Colonic mucosa (tissue), 4 donors: Measurements from ENCODE around the gene SMTNL2. TPM values are rescaled to one million over a fixed set of nuclear protein-coding genes. Genes with fewer than 3 reads are reported as not detected.

Source experiments
- DNase-seq: peaks from one replicate; pipeline ENCODE4 v3.0.0-alpha.2; 2020
- H3K27ac ChIP-seq: fragments of 200-600 bp; one replicate; pipeline ENCODE4 v1.8.0; 2021
- H3K27me3 ChIP-seq: fragments of 200-600 bp; one replicate; pipeline ENCODE4 v1.8.0; 2021
- H3K36me3 ChIP-seq: fragments of 200-600 bp; one replicate; pipeline ENCODE4 v1.8.0; 2021
- H3K4me1 ChIP-seq: fragments of 200-600 bp; one replicate; pipeline ENCODE4 v1.8.0; 2021; ENCODE audit warnings: mild to moderate bottlenecking
- H3K4me3 ChIP-seq: fragments of 200-600 bp; one replicate; pipeline ENCODE4 v1.8.0; 2021
- H3K9ac ChIP-seq, 2 donors: one replicate each; pipeline ENCODE4 v1.7.0; 2013; ENCODE audit warnings: control low read depth in 2 of 2, low read depth in 2 of 2, low read length in 2 of 2
- H3K9me3 ChIP-seq: fragments of 200-600 bp; one replicate; pipeline ENCODE4 v1.8.0; 2021
- intact Hi-C: fragments of 100-400 bp; cut with DNase I; formaldehyde crosslinking; loops from one replicate; pipeline ENCODE4 v1.14.1; 2022
- total RNA-seq, 2 donors: library from RNA; stranded (reverse); fragmentation: NEBNext Ultra II Directional in 1 of 2; extraction: Animal tissue kit (Norgen Biotek cat#: 25700) in 1 of 2; gene quantifications; one replicate each; pipeline ENCODE4 v1.2.1, GENCODE V29; 2021
- TF ChIP-seq, protein P1 (sequence below): fragments of 200-600 bp; IDR thresholded peaks from one replicate; pipeline ENCODE4 v1.8.0; 2022; ENCODE audit warnings: antibody characterized with exemption, mild to moderate bottlenecking
- donor health status: healthy.
- donor health status: DM: no; HTN: no; CAD: no.
- donor health status: DM: no; HTN: no; CAD: no.

SMTNL2 gene
- total RNA-seq, 2 donors from 2014 or later, result 0.27 TPM; not detected in 1

DNA sequence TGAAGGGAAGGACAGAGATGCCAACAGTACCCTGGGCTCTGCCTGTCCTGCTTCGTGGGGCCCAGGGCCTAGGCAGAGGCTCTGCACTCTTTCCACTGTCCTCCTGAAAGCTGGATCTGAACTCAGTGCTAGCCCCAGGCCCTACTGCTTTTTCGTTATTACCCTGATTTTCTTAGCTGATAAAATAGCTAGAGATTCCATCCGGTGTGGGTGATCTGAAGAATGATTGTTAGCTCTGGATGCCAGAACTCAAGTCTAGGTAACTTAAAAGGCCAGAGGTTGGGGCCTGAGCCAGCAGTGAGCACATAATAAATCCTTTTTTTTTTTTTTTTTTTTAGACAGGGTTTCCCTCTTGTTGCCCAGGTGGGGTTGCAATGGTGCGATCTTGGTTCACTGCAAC, 27.3 kb upstream of the SMTNL2 start:
- Histone ChIP-seq H3K27ac (no peak overlapping the region), H3K9ac (no peak overlapping the region), H3K27me3 (no peaks in the 10 kb centered on the region), H3K4me1 (peaks cover 13% of the 10 kb centered on the region), H3K36me3 (peaks cover 4% of the 10 kb centered on the region), H3K9me3 (no peaks in the 10 kb centered on the region), H3K4me3 (no peak overlapping the region)
- TF ChIP-seq, protein P1, sequence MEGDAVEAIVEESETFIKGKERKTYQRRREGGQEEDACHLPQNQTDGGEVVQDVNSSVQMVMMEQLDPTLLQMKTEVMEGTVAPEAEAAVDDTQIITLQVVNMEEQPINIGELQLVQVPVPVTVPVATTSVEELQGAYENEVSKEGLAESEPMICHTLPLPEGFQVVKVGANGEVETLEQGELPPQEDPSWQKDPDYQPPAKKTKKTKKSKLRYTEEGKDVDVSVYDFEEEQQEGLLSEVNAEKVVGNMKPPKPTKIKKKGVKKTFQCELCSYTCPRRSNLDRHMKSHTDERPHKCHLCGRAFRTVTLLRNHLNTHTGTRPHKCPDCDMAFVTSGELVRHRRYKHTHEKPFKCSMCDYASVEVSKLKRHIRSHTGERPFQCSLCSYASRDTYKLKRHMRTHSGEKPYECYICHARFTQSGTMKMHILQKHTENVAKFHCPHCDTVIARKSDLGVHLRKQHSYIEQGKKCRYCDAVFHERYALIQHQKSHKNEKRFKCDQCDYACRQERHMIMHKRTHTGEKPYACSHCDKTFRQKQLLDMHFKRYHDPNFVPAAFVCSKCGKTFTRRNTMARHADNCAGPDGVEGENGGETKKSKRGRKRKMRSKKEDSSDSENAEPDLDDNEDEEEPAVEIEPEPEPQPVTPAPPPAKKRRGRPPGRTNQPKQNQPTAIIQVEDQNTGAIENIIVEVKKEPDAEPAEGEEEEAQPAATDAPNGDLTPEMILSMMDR, result no peak
- no peak for DNase-seq
- intact Hi-C loops, result loop anchor here (5.0 kb wide), 1 partner anchor 135 kb away; no protein-coding TSS in a partner anchor

DNA sequence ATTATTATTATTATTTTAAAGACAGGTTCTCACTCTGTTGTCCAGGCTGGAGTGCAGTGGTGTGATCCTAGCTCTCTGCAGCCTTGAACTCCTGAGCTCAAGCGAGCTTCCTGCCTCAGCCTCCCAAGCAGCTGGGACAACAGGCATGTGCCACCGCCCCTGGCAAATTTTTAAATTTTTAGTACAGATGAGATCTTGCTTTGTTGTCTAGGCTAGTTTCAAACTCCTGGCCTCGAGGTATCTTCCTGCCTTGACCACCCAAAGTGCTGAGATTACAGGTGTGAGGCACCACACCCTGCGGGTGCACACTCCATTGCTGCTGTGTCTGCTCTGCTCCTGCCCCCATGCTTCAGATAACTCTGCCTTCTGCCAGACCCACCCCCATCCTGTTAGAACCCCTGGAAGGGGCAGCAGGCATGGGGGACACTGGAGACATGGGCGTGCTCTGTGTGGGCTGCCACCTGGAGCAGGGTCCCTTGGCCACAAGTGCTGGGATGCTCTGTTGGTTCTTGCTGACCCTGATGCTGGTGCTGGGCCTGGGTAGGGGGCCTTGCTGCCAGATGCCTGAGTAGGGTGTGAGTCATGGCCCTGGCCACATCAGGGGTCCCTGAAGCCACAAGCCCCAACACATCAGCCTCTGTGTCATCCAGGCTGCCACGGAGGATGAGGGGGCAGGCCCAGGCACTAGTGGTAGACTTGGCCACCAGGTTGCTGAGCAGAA, 26.5 kb upstream of the SMTNL2 start:
- Histone ChIP-seq H3K27me3 (no peaks in the 10 kb centered on the region), H3K27ac (no peak overlapping the region), H3K4me3 (no peak overlapping the region), H3K9me3 (no peaks in the 10 kb centered on the region), H3K9ac (no peak overlapping the region), H3K36me3 (no peaks in the 10 kb centered on the region), H3K4me1 (peaks cover 14% of the 10 kb centered on the region)
- TF ChIP-seq, protein P1, result no peak
- intact Hi-C loops, result loop anchor here (5.0 kb wide), 1 partner anchor 135 kb away; no protein-coding TSS in a partner anchor
- DNase-seq, result no peak

DNA sequence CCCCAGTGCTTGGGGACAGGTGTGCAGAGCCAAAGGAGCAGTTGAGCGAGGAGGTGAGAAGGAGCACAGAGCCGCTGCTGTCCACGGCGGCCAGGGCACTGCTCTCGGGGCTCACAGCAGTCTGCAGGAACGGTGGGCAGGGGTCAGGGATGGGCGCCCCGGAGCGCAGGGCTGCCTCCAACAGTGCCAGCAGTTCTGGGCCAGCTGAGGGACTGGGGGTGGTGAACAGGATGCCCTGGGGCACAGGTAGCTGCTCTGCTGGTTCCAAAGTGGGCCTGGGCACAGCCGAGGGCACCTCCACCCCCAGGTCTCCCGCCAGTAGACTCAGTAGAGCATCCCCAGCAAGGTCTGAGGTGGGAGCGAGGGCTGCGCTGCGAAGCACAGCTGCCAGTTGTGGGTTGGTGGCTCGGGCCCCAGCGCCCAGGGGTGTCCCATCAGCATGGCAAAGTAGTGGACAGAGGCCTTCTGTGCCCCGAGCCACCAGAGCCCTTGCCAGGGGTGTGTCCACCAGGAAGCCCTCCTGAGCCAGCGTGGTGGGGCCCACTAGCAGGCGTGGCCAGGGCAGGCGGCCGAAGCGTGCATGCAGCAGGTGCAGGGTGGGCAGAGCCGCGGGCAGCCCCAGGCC, 25.9 kb upstream of the SMTNL2 start:
- H3K4me1 ChIP-seq, result peaks cover 17% of the 10 kb centered on the region
- intact Hi-C loops, result loop anchor here (5.0 kb wide), 1 partner anchor 136 kb away; no protein-coding TSS in a partner anchor
- no peak for DNase-seq
- H3K4me3 ChIP-seq, result peak overlapping the region; percentile 38
- no peaks in the 10 kb centered on the region for H3K36me3 ChIP-seq
- no peak overlapping the region for H3K27ac ChIP-seq
- no peaks in the 10 kb centered on the region for H3K27me3 ChIP-seq
- no peaks in the 10 kb centered on the region for H3K9me3 ChIP-seq
- H3K9ac ChIP-seq, result peak overlapping the region in 1 of 2 donors; percentile 95
- TF ChIP-seq, protein P1, result no peak

DNA sequence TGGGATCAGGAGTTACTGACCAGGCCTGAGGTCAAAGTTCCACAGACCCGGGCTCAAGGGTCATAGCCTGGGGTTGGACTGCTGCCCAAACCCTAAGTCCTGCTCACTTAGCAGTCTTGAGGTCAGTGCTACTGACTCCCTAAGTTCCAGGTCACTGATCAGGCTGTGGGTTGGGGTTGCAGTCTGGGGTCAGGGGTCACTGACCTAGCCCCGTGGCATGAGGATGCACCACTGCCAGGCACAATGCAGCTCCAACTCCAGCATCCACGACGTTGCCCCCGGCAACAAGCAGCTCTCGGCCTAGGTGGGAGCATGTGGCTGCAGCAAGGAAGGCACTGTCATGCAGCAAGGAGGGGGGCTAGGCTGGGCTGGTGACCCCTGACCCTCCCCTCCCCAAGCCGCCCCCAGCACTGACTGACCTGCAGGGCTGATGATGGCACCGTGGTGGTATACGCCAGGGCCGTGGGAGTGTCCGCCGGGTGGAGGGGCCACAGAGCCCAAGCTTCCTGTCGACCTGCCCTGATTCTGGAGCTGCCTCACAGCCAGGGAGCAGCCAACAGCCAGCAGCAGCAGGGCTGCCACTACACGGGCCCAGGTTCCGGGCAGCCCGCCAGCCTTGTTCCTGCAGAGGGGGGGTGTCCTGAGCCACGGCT, 25.1 kb upstream of the SMTNL2 start:
- peak overlapping the region; percentile 38 for H3K4me3 ChIP-seq
- intact Hi-C loops, result loop anchor here (5.0 kb wide), 1 partner anchor 137 kb away; no protein-coding TSS in a partner anchor
- DNase-seq, result peak; percentile 58
- no peaks in the 10 kb centered on the region for H3K27me3 ChIP-seq
- H3K27ac ChIP-seq, result peak overlapping the region; percentile 80
- peaks cover 13% of the 10 kb centered on the region for H3K4me1 ChIP-seq
- TF ChIP-seq, protein P1, result no peak
- peak overlapping the region; percentile 77 to 95 for H3K9ac ChIP-seq
- H3K36me3 ChIP-seq, result no peaks in the 10 kb centered on the region
- H3K9me3 ChIP-seq, result no peaks in the 10 kb centered on the region

DNA sequence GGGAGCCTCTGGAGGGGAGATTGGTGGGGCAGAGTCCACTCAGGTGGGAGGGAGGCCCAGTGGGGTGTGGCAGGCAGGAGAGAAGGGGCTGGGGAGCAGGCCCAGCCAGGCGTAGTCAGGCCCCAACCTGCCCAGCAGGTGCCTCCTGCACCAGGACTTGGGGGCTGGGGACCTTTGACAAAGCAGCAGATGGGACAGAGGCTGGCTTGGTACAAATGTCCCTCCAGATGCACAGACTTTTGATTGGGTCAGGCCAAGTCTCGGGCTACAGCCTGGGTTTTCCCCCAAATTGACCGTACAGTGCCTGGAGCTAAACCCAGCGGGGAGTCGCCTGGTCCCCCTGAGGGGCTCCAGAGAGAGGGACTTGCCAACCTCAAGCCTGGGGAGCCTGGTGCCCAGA, 24.4 kb upstream of the SMTNL2 start:
- DNase-seq, result peak; percentile 74
- Histone ChIP-seq H3K36me3 (no peaks in the 10 kb centered on the region), H3K4me3 (peak overlapping the region; percentile 38), H3K9ac (peak overlapping the region; percentile 77 to 95), H3K9me3 (no peaks in the 10 kb centered on the region), H3K4me1 (peaks cover 8% of the 10 kb centered on the region), H3K27ac (peak overlapping the region; percentile 80), H3K27me3 (no peaks in the 10 kb centered on the region)
- intact Hi-C loops, result loop anchor here (5.0 kb wide), 1 partner anchor 138 kb away; no protein-coding TSS in a partner anchor
- TF ChIP-seq, protein P1, result no peak
